IPS-18a (cell line): Measurements from ENCODE around the gene ATXN7.

Experiments used
- H3K27ac ChIP-seq: one replicate; pipeline ENCODE4 v1.5.1; 2013; ENCODE audit warnings: low read length
- H3K27me3 ChIP-seq: one replicate; pipeline ENCODE4 v1.6.1; 2013; ENCODE audit warnings: mild to moderate bottlenecking, low read length; ENCODE audit not compliant: control insufficient read depth, insufficient read depth
- H3K36me3 ChIP-seq: one replicate; pipeline ENCODE4 v1.6.1; 2013; ENCODE audit warnings: low read depth, low read length; ENCODE audit not compliant: control insufficient read depth
- H3K4me1 ChIP-seq: one replicate; pipeline ENCODE4 v1.6.1; 2013; ENCODE audit warnings: low read depth, low read length; ENCODE audit not compliant: control insufficient read depth
- H3K4me3 ChIP-seq: one replicate; pipeline ENCODE4 v1.5.1; 2013; ENCODE audit warnings: low read length
- H3K9ac ChIP-seq: one replicate; pipeline ENCODE4 v1.6.1; 2013; ENCODE audit warnings: mild to moderate bottlenecking, low read length, moderate library complexity
- H3K9me3 ChIP-seq: one replicate; pipeline ENCODE4 v1.6.1; 2013; ENCODE audit warnings: low read depth, low read length; ENCODE audit not compliant: control insufficient read depth

Gene ATXN7

GRCh38 chr3:63960048-63960711 is 96.5 kb downstream of the ATXN7 start:
- Histone ChIP-seq H3K9ac (no peak overlapping the region), H3K27ac (no peak overlapping the region), H3K4me3 (no peak overlapping the region), H3K36me3 (no peaks in the 10 kb centered on the region), H3K27me3 (no peaks in the 10 kb centered on the region), H3K9me3 (no peaks in the 10 kb centered on the region), H3K4me1 (peaks cover 23% of the 10 kb centered on the region)

DNA sequence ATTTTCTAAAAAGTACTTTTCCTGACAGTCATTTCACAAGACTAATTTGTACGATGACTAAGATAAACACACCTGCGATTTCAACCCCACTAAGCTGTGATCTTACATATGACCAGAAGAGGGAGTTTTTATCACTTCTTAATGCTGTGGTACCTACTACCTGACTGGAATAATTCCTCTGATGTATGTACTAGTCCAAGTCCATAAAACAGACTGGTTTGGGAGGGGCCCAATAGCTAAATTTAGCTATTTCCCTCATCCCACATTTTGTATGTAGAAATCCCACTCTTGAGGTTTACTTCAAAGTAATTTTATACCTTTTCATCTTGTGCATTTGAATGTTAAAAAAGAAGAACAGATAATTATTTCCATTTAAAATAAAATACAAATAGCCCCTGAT is 98.2 kb downstream of the ATXN7 start:
- Histone ChIP-seq H3K4me3 (no peak overlapping the region), H3K9ac (no peak overlapping the region), H3K27me3 (no peaks in the 10 kb centered on the region), H3K27ac (no peak overlapping the region), H3K9me3 (no peaks in the 10 kb centered on the region), H3K36me3 (no peaks in the 10 kb centered on the region), H3K4me1 (peaks cover 26% of the 10 kb centered on the region)

DNA sequence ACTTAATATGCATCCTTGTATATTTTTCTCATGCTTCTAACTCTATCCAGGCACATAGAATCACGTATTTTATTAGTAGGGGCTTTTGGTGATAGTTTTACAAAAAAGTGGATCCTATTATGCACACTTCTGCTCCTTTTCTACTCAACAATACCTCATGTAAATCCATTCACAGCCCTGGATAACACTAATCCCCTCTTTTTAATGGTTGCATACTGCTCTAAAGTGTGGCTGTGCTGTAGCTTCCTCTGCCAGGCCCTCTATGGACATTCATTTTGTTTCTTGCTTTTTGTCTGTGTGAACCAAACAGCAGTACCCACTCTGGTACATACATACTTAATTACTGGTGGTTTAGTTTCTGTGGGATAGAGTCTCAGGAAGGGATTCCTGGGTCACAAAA is 99.8 kb downstream of the ATXN7 start:
- Histone ChIP-seq H3K4me3 (no peak overlapping the region), H3K9ac (no peak overlapping the region), H3K27ac (no peak overlapping the region), H3K9me3 (no peaks in the 10 kb centered on the region), H3K27me3 (no peaks in the 10 kb centered on the region), H3K4me1 (peaks cover 39% of the 10 kb centered on the region), H3K36me3 (no peaks in the 10 kb centered on the region)

DNA sequence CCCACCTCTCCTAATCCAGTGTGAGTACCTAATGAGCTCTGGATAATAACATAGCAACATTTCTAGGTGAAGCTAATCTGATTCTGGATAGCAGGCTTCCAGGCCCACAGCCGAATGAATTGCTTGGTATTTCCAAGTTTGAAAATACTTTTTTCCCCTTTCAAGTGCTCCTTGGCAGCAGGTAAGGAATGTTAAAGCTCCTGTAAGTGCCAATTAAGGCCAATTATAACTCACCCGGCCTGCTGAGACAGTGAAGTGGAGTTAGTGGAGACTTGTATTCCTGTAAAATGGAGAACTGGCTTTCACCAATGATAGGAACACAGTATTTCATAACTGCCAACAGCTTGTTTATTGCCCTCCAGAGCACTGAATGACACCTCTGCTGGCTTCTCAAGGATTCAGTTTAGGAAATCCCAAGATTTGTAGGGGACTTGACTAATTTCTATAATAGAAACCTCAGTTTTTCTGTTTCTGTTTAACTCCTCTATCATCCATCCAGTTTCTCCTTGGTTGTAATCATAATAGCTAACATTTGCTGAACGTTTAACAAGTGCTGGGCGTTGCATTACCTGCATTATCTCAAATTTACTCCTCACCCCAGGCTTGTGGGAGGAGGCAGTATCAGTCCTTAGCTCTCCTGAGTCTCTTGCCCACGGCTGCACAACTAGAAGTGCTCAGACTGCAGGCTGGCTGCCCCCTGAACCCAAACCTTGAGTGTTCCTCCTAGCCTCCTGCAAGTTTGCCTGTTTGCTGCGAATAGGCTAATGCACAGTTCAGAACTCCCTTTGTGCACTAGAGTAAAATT is 101.2 kb downstream of the ATXN7 start:
- Histone ChIP-seq H3K36me3 (no peaks in the 10 kb centered on the region), H3K27me3 (no peaks in the 10 kb centered on the region), H3K4me3 (no peak overlapping the region), H3K27ac (no peak overlapping the region), H3K4me1 (peaks cover 52% of the 10 kb centered on the region), H3K9ac (no peak overlapping the region), H3K9me3 (no peaks in the 10 kb centered on the region)

GRCh38 chr3:63966007-63966406 is 102.3 kb downstream of the ATXN7 start:
- H3K36me3 ChIP-seq, result no peaks in the 10 kb centered on the region
- peaks cover 59% of the 10 kb centered on the region for H3K4me1 ChIP-seq
- H3K27me3 ChIP-seq, result no peaks in the 10 kb centered on the region
- H3K4me3 ChIP-seq, result no peak overlapping the region
- H3K27ac ChIP-seq, result no peak overlapping the region
- no peak overlapping the region for H3K9ac ChIP-seq
- H3K9me3 ChIP-seq, result no peaks in the 10 kb centered on the region

DNA sequence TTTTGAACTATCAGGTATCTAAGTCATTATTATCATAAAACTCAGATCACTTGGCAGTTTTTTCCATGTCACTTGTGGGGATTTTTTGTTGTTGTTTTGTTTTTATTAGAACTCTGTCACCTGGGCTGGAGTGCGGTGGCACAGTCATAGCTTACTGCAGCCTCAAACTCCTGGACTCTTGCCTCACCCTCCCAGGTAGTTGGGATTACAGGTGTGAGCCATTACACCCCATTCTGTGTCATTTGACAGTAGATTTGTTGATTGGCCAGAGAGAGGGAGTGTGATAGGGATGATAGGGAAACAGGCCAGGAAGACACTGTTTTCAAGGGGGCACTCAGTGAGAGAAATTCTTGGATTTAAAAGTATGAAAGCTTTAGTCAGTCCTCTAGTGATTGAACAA is 103.2 kb downstream of the ATXN7 start:
- no peak overlapping the region for H3K4me3 ChIP-seq
- no peaks in the 10 kb centered on the region for H3K36me3 ChIP-seq
- H3K27ac ChIP-seq, result no peak overlapping the region
- H3K4me1 ChIP-seq, result peaks cover 63% of the 10 kb centered on the region
- H3K27me3 ChIP-seq, result no peaks in the 10 kb centered on the region
- H3K9me3 ChIP-seq, result no peaks in the 10 kb centered on the region
- H3K9ac ChIP-seq, result no peak overlapping the region

DNA sequence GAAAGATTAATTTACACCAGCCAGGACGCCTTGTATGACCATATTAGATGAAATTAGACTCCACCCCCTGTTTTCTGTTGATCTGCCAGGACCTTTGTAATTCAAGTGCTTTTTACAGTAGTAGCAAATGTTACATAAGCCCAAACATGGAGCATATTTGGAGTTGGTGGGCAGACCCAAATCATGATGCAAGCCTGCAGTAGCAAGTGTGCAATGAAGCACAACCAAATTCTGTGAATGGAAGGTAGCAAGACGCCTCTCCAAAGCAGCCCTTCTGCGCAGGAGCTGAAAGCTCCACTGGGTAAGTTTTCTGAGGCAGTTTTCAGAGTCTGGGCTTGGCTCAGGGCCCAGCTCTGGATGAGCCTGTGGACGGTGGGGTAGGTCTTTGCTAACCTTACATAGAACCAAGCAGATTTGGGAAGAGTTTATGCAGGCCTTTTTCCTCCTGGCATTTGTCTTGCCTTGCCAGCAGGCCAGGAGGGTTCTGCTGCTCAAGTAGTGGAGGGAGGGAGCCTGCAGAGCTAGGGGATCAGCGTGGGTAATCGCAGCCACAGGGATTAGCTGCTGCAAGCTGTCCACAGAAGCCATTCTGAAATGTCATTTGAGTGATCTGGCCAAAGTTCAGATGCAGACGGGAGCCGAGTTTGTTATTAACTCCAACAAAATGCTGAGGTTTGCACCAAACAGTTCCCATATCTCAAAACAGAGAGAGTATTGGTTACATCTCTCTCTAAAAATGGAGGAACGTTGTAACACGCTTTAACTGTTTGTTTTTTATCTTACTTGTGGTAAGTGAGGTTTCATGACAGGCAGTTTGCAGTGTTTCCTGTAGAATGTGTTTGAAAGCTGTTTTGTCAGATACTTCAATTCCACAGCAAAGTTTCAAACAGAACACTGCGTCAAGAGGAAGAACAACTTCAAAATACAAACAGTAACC is 104.3 kb downstream of the ATXN7 start:
- Histone ChIP-seq H3K36me3 (no peaks in the 10 kb centered on the region), H3K27ac (peak overlapping the region; percentile 20), H3K4me3 (peak overlapping the region; percentile 8), H3K27me3 (no peaks in the 10 kb centered on the region), H3K9me3 (no peaks in the 10 kb centered on the region), H3K4me1 (peaks cover 71% of the 10 kb centered on the region), H3K9ac (no peak overlapping the region)

- Histone ChIP-seq H3K4me3 (peak overlapping the region; percentile 8), H3K9ac (no peak overlapping the region), H3K36me3 (no peaks in the 10 kb centered on the region), H3K4me1 (peaks cover 67% of the 10 kb centered on the region), H3K27ac (no peak overlapping the region), H3K27me3 (no peaks in the 10 kb centered on the region), H3K9me3 (no peaks in the 10 kb centered on the region)
Observed at GRCh38 chr3:63968612-63969350, 105.1 kb downstream of the ATXN7 start.

- Histone ChIP-seq H3K27ac (no peak overlapping the region), H3K36me3 (no peaks in the 10 kb centered on the region), H3K27me3 (no peaks in the 10 kb centered on the region), H3K4me1 (peaks cover 60% of the 10 kb centered on the region), H3K9ac (peak overlapping the region; percentile 33), H3K4me3 (no peak overlapping the region), H3K9me3 (no peaks in the 10 kb centered on the region)
Observed at GRCh38 chr3:63969876-63970275, 106.2 kb downstream of the ATXN7 start.

DNA sequence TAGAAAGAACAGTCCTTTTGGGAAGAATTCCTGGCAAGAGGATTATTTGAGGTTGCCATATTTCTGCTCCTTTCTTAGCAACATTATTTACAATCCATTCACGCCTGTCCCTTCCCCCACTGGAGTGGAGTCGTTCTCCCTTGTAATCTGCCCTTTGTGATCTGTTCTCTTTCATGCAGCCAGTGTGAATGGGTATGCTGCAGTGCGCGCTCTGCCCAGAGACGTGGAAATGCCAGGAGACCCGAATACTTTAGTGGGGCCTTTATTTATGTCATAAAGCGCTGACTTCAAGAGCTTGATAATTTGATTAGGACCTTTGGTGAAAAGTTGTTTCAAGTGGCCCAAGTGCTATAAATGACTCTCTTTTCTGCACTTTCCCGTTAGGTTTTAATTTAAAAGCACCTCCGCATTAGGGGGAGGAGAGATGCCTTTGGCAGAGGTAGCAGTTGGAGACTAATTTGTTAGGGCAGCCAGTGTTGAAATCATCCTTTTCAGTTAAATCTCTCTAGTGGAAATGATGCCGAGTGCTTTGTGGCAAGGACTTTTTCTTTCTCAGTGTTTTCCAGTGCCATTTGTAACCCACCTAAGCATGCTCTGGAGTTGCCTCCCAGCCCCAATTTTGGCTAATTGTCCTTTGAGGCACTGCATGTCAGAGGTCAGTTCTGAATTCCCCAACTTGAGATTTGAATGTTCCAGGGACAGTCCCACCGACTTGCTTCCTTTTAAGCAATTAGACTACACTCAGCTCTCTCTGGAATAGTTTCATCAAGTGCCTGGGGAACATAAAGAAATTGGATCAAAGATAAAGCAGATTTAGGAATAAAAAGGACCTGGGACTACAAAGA is 107.2 kb downstream of the ATXN7 start:
- no peaks in the 10 kb centered on the region for H3K9me3 ChIP-seq
- no peaks in the 10 kb centered on the region for H3K36me3 ChIP-seq
- H3K4me1 ChIP-seq, result peaks cover 56% of the 10 kb centered on the region
- peak overlapping the region; percentile 44 for H3K4me3 ChIP-seq
- H3K27ac ChIP-seq, result peak overlapping the region; percentile 29
- H3K27me3 ChIP-seq, result no peaks in the 10 kb centered on the region
- peak overlapping the region; percentile 33 for H3K9ac ChIP-seq
